OCI-LY1 (cell line): Measurements from ENCODE around the gene NF2.

Source experiments
- CTCF ChIP-seq: fragments of 200-600 bp; sonication (generic), shearing (Covaris generic); IDR thresholded peaks from 2 replicates; pipeline ENCODE4 v1.5.1; 2017; ENCODE audit warnings: mild to moderate bottlenecking, antibody characterized with exemption, low read length, moderate library complexity, mixed read lengths
- EZH2 ChIP-seq: fragments of 200-600 bp; sonication (generic), shearing (Covaris generic); IDR thresholded peaks from 2 replicates; pipeline ENCODE4 v1.8.0; 2017; ENCODE audit warnings: borderline replicate concordance, mixed run types, mild to moderate bottlenecking, antibody characterized with exemption, low read length, moderate library complexity, mixed read lengths

GRCh38 chr22:29584975-29585374, 18.5 kb upstream of the NF2 start:
- TF ChIP-seq CTCF: no peak
- no peak for TF ChIP-seq EZH2
